ENCODE data around the gene GNAZ.

The GNAZ gene

DNA sequence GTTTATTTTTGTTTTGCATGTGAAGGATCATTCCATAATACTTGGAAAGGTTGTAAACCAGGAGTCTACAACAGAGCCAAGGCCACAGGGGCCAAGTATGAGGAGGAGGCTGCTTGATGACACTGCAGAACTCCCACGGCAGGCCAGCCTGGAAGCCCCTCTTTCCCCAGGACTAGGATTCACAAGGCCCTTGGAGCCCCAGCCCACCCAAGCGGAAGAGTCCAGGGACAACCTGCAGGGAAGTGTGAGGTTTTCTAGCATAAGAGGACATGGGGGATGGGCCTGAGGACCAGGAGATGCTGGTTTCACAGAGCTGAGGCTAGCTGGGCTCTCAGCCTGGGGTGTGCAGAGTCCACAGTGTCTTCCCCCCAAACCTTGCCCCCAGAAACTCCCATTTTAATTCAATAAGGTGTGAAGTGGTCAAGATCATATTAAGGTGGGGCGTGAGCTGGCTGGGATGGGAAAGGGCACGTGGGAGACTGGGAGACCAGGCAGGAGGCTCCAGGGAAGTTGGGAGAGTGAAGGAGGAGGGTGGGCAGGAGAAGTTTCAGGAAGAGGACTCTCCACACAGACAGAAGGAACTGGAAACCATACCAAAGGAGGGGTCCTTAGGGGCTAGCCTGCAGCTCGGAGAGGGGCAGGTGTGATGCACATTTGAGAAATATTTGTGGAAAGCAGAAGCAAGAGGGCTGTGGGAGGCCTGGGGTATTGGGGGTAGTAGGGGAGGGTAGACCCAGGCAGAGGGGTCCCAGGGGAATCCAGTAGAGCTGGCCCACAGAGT lies 12.4 kb downstream of the GNAZ start:
- TF ChIP-seq POLR2A (IDR thresholded peaks at IDR 0.05; ENCODE audit: low read depth, low read length): no peak
- FAIRE-seq (no peak), DNase-seq (ENCODE audit: insufficient read length, low spot score) (no peak)

DNA sequence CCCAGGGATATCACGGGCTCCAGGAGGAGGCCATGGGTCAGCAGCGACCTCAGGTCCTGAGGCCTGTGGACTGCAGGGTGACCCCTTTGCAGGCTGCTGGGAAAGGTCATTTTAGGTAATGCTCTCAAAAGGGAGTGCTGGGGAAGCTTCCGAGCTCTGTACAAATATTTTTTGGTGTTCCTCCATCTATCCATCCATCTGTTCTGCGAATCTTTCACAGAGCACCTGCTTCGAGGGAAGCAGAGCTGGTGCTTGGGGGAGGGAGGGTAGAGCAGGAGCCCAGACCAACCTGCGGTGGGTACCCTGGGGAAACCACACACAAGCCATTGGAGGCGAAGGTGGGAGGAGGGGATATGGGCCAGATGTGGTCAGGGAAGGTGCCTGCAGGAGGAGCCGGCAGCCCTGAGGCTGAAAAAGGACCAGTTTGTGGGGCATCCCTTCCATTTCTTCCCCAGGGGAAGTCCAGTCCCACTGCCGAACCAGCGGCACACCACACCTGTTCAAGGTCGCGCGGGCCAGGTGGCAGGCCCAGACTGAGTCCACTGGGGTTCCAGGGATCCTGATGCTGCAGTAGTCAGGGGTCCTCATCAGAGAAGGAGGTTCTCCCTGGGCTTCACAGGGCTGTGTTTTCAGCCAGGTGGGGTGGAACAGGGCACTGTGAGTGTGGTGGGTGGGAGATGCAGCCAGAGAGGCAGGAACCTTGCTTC lies 13.1 kb downstream of the GNAZ start:
- no peak for DNase-seq (ENCODE audit: insufficient read length, low spot score)
- TF ChIP-seq POLR2A (IDR thresholded peaks at IDR 0.05; ENCODE audit: low read depth, low read length): no peak
- FAIRE-seq: no peak

DNA sequence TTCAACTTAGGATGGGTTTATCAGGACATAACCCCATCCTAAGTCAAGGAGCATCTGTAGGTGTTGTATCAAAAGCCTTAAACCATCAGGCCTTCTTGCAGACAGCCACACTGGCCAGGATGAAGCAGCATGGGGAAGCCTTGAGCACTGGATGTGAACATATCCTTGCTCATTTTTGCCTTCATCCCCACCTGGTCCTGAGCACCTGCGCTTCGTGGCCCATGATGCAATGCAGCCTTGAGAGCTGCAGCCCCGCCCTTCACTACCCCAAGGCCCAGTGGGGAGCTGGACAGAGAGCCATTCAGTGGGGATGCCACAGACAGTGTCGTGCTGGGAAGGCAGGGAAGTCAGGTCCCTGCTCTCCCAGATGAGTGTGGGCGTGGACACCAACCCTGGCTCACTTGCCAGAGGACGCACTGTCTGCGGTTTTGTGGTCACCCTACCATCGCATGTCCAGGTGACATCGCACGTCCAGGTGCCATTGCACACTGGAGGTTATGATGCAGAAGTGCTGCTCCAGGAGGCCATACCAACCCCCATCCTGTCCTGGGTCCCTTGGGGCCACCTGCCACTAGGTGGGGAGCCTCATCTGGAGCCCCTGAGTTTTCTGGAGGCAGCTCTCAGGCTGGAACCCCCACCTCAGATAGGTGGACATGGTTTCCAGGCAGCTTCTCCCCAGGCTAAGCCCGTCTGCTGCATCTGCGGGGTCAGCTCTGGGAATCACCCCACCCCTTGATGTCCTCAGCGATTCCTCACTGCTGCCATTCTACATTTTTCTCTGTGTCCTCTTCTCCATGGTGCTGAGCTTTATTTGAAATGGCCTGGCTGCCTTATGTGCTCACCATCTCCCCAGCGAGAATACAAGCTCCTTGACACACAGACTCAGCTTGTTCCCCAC lies 14.4 kb downstream of the GNAZ start:
- no peak for DNase-seq (ENCODE audit: insufficient read length, low spot score)
- no peak for TF ChIP-seq POLR2A (IDR thresholded peaks at IDR 0.05; ENCODE audit: low read depth, low read length)
- FAIRE-seq: no peak

DNA sequence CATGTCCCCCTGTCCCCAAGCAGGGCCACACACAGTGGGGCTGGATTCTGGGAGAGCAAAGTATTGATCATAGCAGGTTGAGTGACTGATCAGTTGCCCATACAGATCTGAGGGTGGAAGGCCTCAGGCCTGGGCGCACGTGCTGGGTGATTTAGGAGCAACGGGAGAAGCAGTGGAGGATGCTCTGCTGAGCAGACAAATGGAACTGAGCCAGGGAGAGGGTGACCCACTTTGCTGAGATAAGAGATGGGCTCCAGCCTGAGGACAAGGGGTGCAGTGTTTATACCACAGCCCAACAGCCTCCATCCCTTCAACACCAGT lies 15.0 kb downstream of the GNAZ start:
- FAIRE-seq: no peak
- TF ChIP-seq POLR2A (IDR thresholded peaks at IDR 0.05; ENCODE audit: low read depth, low read length): no peak
- DNase-seq (ENCODE audit: insufficient read length, low spot score): no peak

DNA sequence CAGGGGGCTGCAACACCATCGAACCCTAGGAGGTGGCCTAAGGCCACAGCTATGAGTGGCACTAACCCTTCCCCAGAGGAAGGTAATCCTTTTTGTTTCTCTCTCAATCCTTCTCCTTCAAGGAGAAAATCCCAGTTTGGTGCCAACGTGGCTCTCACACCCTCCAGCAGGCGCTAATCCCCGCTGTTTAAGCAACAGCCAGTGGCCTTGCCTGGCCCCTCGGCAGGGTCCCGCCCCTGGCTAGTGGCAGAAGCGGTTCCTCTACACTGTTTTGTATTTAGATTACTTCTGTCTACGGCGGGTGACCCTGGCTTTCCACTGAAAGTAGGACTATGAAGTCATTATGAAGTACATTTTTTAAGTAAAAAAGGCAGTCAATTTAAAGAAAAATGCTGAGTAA lies 15.5 kb downstream of the GNAZ start:
- FAIRE-seq (no peak), DNase-seq (ENCODE audit: insufficient read length, low spot score) (no peak)
- TF ChIP-seq POLR2A (IDR thresholded peaks at IDR 0.05; ENCODE audit: low read depth, low read length): no peak

DNA sequence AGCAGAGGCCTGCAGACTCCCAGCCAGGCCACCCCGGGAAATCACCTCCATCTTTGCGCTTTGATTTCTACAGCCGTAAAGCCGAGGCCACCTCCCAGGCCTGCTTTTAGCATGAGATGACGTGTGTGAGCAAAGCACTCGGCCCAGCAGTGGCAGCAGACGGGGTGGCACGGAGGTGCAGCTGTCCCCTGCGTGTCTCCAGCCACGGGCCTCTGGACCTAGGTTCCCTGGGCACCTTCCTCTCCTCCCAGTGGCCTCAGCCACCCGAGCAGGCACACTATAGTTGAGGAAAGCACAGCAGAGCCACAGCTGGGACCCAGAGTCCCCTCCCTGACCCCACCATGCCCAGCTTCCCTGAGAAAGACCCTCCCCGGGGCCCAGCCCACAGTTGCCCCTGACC lies 15.9 kb downstream of the GNAZ start:
- FAIRE-seq: no peak
- no peak for TF ChIP-seq POLR2A (IDR thresholded peaks at IDR 0.05; ENCODE audit: low read depth, low read length)
- DNase-seq (ENCODE audit: insufficient read length, low spot score): no peak

DNA sequence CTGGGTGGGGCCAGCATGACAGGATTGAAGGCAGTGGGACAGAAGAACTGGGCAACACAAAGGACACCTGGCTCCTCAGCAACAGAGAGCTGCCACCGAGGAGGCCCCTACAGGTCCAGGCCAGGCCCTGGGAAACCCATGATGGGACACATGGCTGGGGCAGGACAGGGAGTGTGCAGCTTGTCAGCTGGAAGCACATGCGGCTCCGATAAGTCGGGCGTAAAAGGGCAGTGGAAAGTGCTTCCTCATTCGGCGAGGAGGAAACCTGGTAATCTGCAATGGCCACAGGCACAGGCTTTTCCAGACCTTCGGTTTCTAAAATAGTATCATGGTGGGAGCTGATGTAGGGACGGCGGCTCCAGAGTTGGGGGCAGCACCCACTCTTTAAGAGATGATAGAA lies 16.5 kb downstream of the GNAZ start:
- no peak for TF ChIP-seq POLR2A (IDR thresholded peaks at IDR 0.05; ENCODE audit: low read depth, low read length)
- DNase-seq (ENCODE audit: insufficient read length, low spot score) (no peak), FAIRE-seq (no peak)

DNA sequence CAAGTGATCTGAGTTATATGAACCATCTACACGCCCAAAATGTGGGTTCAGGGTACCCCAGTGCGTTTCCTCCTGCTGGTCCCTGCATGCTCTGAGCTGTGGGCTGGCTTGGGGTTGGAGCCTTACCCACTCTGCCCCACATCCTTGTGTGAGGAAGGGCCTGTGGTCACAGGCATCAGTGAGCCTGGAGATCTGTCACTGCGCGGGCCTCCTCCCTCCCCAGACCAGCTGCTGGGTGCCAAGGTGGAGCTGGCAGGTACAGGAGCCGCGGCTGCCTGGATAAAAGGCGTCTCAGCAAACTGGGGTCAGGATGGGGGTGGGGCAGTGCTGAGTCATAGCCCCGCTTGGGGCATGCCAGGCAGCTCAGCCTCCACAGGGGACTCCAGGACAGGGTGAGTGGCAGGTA lies 17.9 kb downstream of the GNAZ start:
- no peak for DNase-seq (ENCODE audit: insufficient read length, low spot score)
- no peak for FAIRE-seq
- TF ChIP-seq POLR2A (IDR thresholded peaks at IDR 0.05; ENCODE audit: low read depth, low read length): no peak

DNA sequence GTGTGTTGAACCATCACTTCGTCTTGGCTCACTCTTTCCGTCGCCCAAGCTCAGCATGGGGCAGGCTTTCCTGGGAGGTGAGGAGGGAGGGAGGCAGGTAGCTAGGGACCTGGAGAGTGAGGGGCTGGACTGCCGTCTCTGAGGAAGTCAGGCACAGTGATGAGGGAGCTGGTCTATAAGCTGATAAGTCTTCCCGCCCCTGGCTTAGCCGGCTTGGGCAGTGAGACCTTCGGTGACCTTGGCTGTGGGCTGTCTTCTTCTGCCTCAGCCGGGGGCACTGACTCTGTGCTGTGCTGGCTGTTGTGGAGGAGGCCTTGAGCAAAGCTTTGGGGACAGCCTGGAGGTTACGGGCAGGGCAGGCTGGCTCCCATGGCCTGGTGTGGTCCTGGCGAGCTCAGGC lies 18.7 kb downstream of the GNAZ start:
- no peak for TF ChIP-seq POLR2A (IDR thresholded peaks at IDR 0.05; ENCODE audit: low read depth, low read length)
- DNase-seq (ENCODE audit: insufficient read length, low spot score): no peak
- no peak for FAIRE-seq

DNA sequence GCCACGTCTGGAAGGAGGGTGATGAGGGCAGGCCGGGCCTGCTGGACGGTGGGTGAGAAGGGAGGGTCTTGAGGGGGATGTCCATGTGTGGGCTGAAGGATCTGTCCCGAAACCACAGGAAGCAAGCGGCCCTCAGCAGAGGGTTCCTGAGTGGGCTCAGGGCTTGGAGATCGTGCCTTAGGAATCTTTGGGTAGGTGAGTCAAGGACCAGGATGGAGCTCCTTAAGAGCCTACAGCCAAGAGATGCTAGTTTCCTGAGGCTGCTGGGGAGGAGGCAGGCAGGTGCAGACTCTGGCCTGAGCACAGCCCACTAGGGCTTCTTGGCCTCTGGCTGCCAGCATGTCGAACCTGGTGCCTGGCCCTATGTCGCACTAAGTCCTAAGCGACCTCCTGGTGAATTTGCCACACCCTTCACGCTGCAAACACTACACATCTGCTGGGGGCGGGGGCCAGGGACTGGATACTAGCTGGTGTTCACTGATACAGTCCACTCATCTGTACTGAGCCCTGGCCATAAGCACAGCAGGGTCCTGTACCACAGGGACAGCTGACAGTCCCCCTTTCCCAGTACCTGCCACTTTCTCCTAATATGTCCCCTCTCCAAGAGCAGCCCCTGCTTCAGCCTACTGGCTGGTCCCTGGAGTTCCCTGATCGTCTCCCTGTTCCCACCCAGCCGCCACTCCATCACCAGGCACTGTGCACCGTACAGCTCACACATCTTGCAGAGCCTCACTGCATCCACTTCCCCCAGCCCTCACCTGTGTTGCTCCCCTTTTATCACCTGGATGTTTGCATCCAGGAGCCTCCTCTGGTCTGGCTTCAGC lies 19.5 kb downstream of the GNAZ start:
- no peak for FAIRE-seq
- TF ChIP-seq POLR2A (IDR thresholded peaks at IDR 0.05; ENCODE audit: low read depth, low read length): no peak
- no peak for DNase-seq (ENCODE audit: insufficient read length, low spot score)

DNA sequence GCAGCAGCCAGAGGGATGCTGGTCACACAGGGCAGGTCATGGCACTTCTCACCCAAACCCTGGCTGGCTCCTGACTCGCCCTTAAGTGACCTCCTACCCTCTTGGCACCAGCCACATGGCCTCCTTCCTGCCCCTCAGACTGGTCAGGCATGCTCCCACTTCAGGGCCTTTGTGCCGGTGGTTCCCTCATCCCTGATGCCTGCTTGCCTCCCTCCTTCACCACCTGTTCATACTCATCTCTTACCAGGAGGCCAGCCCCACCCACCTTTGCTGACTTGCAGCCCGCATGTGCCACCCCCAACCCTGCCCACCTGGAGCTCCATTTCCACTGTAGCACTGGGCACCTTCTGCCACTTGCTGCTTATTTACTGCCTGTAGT lies 20.1 kb downstream of the GNAZ start:
- TF ChIP-seq POLR2A (IDR thresholded peaks at IDR 0.05; ENCODE audit: low read depth, low read length): no peak
- DNase-seq (ENCODE audit: insufficient read length, low spot score): no peak
- FAIRE-seq: no peak

DNA sequence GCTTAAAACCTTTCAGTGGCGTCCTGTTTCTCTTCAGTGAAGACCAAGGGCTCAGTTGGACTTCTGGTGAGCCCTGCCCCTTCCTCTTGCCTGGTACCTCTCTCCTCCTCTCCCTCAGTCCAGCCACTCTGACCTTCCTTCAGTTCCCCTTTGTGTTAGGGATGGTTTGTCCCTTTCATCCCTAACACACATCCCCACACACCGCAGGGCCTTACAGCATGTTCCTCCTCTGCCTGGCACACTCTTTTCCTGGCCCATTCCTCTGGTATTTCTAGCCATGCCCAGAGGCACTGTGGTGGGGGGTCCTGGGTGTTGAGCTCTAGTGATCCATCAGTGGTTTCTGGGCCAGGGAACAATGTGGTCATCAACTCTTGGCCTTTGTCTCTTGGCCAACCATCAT lies 21.4 kb downstream of the GNAZ start:
- no peak for TF ChIP-seq POLR2A (IDR thresholded peaks at IDR 0.05; ENCODE audit: low read depth, low read length)
- DNase-seq (ENCODE audit: insufficient read length, low spot score): no peak
- no peak for FAIRE-seq

DNA sequence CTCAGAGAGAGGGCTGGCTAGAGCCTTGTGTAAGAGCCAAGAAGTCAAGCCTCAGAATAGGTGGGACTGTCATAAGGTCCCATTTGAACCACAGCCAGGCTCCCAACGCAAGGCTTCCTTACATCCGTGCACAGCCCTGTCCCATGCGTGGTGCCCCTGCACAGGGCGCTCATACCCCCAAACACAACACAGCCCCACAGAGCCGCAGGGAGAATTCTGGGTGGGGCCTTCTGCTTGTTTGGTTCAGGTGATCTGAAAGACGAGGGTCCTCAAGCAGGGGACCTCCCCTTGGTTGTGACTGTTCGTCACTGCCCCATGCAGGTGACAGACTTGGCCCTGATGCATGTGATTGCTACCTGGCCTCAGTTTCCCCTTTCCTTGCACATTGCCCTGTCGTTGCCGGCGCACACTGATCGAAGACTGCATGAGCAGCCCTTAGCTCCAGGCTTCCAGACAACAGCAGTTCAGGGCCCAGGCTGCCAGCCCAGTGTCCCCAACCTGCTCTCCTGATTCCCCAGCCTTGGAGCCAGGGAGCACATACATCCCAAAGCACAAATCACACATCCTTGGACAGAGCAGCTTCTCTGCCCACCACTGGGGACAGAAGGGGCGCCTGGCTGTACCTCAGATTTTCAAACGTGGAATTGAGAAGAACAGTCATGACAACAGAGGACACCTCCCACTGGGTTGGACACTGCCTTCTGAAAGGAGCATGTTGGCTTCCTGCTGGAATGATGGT lies 22.1 kb downstream of the GNAZ start:
- DNase-seq (ENCODE audit: insufficient read length, low spot score): no peak
- no peak for TF ChIP-seq POLR2A (IDR thresholded peaks at IDR 0.05; ENCODE audit: low read depth, low read length)
- FAIRE-seq: no peak
